Transverse colon (tissue), 4 donors: Measurements from ENCODE around the gene MGAT5. TPM values are rescaled to one million over a fixed set of nuclear protein-coding genes. Genes with fewer than 3 reads are reported as not detected.

ENCODE experiments used
- DNase-seq: peaks from one replicate; pipeline ENCODE4 v3.0.0-alpha.2; 2019
- H3K27ac ChIP-seq, 4 donors: fragments of 200-600 bp; sonication (generic); 2 replicates each; pipeline ENCODE4 v1.5.1; 2016 to 2018; ENCODE audit warnings: inconsistent platforms in 4 of 4
- H3K27me3 ChIP-seq: fragments of 200-600 bp; sonication (generic); 2 replicates; pipeline ENCODE4 v1.5.1; 2017; ENCODE audit warnings: inconsistent platforms
- H3K36me3 ChIP-seq, 4 donors: fragments of 200-600 bp; sonication (generic); 2 replicates each; pipeline ENCODE4 v1.5.1; 2017 to 2019; ENCODE audit warnings: inconsistent platforms in 4 of 4
- H3K4me1 ChIP-seq, 4 donors: fragments of 200-600 bp; sonication (generic); 2 replicates each; pipeline ENCODE4 v1.5.1; 2017 to 2020; ENCODE audit warnings: inconsistent platforms in 4 of 4
- H3K4me3 ChIP-seq, 4 donors: fragments of 200-600 bp; sonication (generic); 1 replicate in 1 of 4; 2 replicates in 3 of 4; pipeline versions ENCODE4 v1.5.1 to v1.6.1; 2017 to 2019; ENCODE audit warnings: inconsistent platforms in 4 of 4
- H3K9me3 ChIP-seq, 2 donors: fragments of 200-600 bp; sonication (generic); 2 replicates each; pipeline ENCODE4 v1.5.1; 2017 to 2019; ENCODE audit warnings: inconsistent platforms in 2 of 2
- EP300 ChIP-seq: sonication (generic); formaldehyde crosslinking; IDR thresholded peaks from one replicate; pipeline ENCODE4 v1.6.1; 2017; ENCODE audit warnings: antibody characterized with exemption, low read depth
- POLR2A ChIP-seq: fragments of 450-650 bp; IDR thresholded peaks from one replicate; pipeline ENCODE4 v1.6.1; 2016; ENCODE audit warnings: antibody characterized with exemption, mild to moderate bottlenecking, moderate library complexity
- POLR2AphosphoS5 ChIP-seq, 3 donors: sonication (generic); formaldehyde crosslinking; IDR thresholded peaks; one replicate each; pipeline ENCODE4 v1.6.1; 2016; ENCODE audit warnings: antibody characterized with exemption in 3 of 3
- WGBS, 2 donors: methylation state at CpG; one replicate each; pipeline ENCODE4 v1.1.5; 2018; ENCODE audit warnings: low coverage in 1 of 2; 5-methylcytosine and 5-hydroxymethylcytosine counted together
- in situ Hi-C, 4 donors: fragments of 200-750 bp; cut with MboI; loops; one replicate each; pipeline versions ENCODE4 v1.15.0 to v1.15.1; 2017; ENCODE audit warnings: low sequenced_read_pairs in 3 of 4, low pct_ligation_motif_present in 1 of 4, low pct_unique_long_range_greater_than_20kb in 1 of 4
- intact Hi-C: fragments of 100-400 bp; cut with DNase I; formaldehyde crosslinking; loops from one replicate; pipeline ENCODE4 v1.15.1; 2023; ENCODE audit warnings: low total_unique reads
- total RNA-seq, 4 donors: library from RNA; depleted of rRNA; stranded (reverse); fragments of >200 nt; gene quantifications; one replicate each; pipeline ENCODE4 v1.1.0, GENCODE V29; 2016
- TF ChIP-seq, protein P1 (sequence below), 5 experiments: fragments of 200-600 bp in 3 of 5; fragments of 450-650 bp in 2 of 5; sonication (generic) in 3 of 5; IDR thresholded peaks; 1 replicate in 2 of 5; 2 replicates in 3 of 5; pipeline ENCODE4 v1.5.1; 2016 to 2017; ENCODE audit warnings: antibody characterized with exemption in 5 of 5, inconsistent platforms in 3 of 5, mild to moderate bottlenecking in 2 of 5, moderate library complexity in 1 of 5

The MGAT5 gene
- total RNA-seq, 4 donors from 2014 or later = 23.6 to 67.6 (median 55.2) TPM

DNA sequence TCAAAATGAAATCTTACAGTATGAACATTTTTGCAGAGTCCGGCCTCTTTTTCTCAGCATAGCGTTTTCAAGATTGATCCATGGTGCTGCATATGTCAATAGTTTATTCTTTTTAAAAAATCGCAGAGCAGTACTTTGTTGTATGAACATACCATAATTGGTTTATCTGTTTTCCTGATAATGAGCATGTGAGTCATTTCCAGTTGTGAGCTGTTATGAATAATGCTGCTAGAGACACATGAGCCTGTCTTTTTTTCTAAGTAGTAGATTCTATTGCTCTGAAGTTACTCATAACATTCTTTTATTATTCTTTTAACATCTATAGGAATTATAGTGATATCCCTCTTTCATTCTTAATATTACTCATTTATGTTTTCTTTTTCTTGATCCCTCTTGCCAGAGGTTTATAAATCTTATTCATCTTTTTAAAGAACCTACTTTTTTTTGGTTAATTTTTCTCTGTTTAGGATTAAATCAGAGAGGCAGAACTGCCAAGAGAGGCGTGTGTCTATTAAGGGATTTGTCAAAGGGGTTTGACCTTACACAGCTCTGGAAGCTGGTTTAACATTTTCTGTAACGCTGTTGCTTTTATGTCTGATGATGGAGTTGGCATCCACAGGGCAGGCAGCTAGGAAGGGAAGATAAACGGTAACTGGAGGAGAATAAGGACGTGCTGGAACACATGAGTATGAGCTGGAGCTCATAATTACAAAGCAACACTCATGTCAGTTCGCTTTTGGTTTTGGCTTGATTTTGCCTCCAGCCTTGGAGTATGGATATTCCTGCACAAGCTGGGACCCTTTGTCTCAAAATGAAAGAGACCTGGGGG lies 47.4 kb downstream of the MGAT5 start:
- TF ChIP-seq EP300 (no peak), POLR2AphosphoS5 (IDR thresholded peaks at IDR 0.05) (no peak), POLR2A (no peak)
- TF ChIP-seq, protein P1, sequence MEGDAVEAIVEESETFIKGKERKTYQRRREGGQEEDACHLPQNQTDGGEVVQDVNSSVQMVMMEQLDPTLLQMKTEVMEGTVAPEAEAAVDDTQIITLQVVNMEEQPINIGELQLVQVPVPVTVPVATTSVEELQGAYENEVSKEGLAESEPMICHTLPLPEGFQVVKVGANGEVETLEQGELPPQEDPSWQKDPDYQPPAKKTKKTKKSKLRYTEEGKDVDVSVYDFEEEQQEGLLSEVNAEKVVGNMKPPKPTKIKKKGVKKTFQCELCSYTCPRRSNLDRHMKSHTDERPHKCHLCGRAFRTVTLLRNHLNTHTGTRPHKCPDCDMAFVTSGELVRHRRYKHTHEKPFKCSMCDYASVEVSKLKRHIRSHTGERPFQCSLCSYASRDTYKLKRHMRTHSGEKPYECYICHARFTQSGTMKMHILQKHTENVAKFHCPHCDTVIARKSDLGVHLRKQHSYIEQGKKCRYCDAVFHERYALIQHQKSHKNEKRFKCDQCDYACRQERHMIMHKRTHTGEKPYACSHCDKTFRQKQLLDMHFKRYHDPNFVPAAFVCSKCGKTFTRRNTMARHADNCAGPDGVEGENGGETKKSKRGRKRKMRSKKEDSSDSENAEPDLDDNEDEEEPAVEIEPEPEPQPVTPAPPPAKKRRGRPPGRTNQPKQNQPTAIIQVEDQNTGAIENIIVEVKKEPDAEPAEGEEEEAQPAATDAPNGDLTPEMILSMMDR (IDR thresholded peaks at IDR 0.05) = no peak
- Histone ChIP-seq H3K27me3 (no peaks in the 10 kb centered on the region), H3K9me3 (no peaks in the 10 kb centered on the region), H3K4me1 (peaks cover 0 to 15% (median 7%) of the 10 kb centered on the region in 4 donors), H3K27ac (no peak overlapping the region), H3K4me3 (no peak overlapping the region), H3K36me3 (no peaks in the 10 kb centered on the region)
- in situ Hi-C loops (no loop called here), intact Hi-C loops (no loop called here)
- 58 to 66% methylated on average over 5 to 8 of the region's 8 CpGs for WGBS, 2 donors
- DNase-seq = no peak

DNA sequence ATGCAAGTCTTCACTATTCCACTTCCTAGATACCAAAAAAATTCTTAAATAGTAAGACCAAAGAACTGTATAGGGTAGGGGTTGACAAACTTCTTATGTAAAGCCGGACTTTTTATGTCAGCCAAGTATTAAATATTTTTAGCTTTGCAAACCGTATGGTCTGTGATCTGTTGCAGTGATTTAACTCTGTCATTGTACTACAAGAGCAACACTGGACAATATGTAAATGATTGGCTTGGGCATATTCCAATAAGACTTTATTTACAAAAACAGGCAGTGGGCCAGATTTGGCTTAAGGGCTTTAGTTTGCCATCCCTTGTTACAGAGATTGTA lies 48.0 kb downstream of the MGAT5 start:
- TF ChIP-seq POLR2AphosphoS5 (IDR thresholded peaks at IDR 0.05) (no peak), EP300 (no peak), POLR2A (no peak)
- TF ChIP-seq, protein P1 (IDR thresholded peaks at IDR 0.05) = no peak
- Histone ChIP-seq H3K9me3 (no peaks in the 10 kb centered on the region), H3K4me1 (peaks cover 0 to 14% (median 7%) of the 10 kb centered on the region in 4 donors), H3K36me3 (no peaks in the 10 kb centered on the region), H3K27me3 (no peaks in the 10 kb centered on the region), H3K27ac (no peak overlapping the region), H3K4me3 (no peak overlapping the region)
- intact Hi-C loops = no loop called here
- 52 to 68% methylated on average over 2 of the region's 2 CpGs for whole genome bisulfite sequencing, 2 donors
- no peak for DNase-seq
- in situ Hi-C loops = no loop called here

DNA sequence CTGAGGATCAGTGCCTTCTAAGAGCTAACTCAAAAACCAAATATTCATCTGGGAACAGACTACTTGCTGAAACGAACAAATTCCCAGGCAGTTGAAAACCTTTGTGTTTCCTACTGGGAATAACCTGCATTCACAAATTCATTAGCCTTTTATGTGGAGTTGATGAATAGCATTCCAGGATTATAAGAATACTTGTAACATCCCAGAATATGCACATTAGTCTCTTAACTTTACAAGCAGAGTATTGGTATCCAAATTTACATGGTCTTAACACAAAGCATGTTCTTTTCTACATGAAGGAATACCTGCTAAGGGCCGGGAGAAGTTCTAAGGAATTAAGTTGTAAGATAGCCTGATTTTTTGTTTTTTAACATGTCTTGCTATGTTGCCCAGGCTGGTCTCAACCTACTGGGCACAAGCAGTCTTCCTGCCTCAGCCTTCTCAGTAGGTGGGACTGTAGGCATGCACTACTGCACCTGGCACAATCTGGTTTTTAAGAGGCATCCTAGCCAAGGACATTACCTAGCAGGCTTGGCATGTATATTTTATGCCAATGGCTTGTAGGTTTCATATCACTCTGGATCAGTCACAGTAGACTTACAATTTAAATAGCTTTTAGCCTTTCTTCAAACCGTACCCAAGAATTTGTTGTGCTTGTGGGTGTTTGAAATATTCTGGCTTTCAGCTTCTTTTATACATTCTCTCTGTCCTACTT lies 50.7 kb downstream of the MGAT5 start:
- H3K4me1 ChIP-seq = peaks cover 0 to 14% (median 7%) of the 10 kb centered on the region in 4 donors
- intact Hi-C loops = no loop called here
- DNase-seq = no peak
- 62 to 86% methylated on average over 1 to 3 of the region's 3 CpGs for WGBS, 2 donors
- no peaks in the 10 kb centered on the region for H3K27me3 ChIP-seq
- no peak overlapping the region for H3K27ac ChIP-seq
- H3K4me3 ChIP-seq = no peak overlapping the region
- no peaks in the 10 kb centered on the region for H3K36me3 ChIP-seq
- TF ChIP-seq, protein P1 (IDR thresholded peaks at IDR 0.05) = no peak
- TF ChIP-seq EP300 (no peak), POLR2AphosphoS5 (IDR thresholded peaks at IDR 0.05) (no peak), POLR2A (no peak)
- in situ Hi-C loops = no loop called here
- H3K9me3 ChIP-seq = no peaks in the 10 kb centered on the region

DNA sequence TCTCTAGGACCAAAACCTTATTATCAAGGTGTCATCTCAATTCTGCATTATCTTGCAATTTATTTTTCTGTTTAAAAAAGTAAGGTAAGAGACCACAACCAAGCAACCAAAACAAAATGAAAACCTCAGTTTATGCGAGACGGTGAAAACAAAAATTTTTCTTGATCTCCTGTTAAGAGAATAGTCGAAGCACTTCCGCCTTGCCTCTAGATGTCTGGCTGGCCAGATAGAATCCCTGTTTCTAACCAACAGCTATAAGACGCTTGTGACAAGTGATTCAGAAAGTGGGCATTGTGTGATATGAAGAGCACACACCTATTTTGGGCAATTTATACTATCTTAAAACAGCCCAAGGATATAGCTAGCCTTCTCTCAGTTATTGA lies 51.2 kb downstream of the MGAT5 start:
- 90 to 91% methylated on average over 5 of the region's 5 CpGs for WGBS, 2 donors
- H3K4me1 ChIP-seq = peaks cover 0 to 14% (median 7%) of the 10 kb centered on the region in 4 donors
- no peak for DNase-seq
- no peaks in the 10 kb centered on the region for H3K9me3 ChIP-seq
- no peaks in the 10 kb centered on the region for H3K27me3 ChIP-seq
- H3K4me3 ChIP-seq = no peak overlapping the region
- H3K27ac ChIP-seq = no peak overlapping the region
- TF ChIP-seq POLR2A = no peak
- TF ChIP-seq EP300 = no peak
- no peak for TF ChIP-seq POLR2AphosphoS5 (IDR thresholded peaks at IDR 0.05)
- TF ChIP-seq, protein P1 (IDR thresholded peaks at IDR 0.05) = no peak
- in situ Hi-C loops = no loop called here
- H3K36me3 ChIP-seq = no peaks in the 10 kb centered on the region
- intact Hi-C loops = no loop called here
